B cell (primary cell): ENCODE data around the gene MED20. TPM values are rescaled to one million over a fixed set of nuclear protein-coding genes. Genes with fewer than 3 reads are reported as not detected.

Experiments
- ATAC-seq: fragments of 200-7000 bp; cut with Tn5 transposase; one replicate; pipeline ENCODE4 v1.10.0; 2021; ENCODE audit warnings: low read depth, mild to moderate bottlenecking, moderate number of reproducible peaks, moderate library complexity
- CTCF ChIA-PET: fragments of 350-600 bp; sonication (Branson Sonifier 250); formaldehyde crosslinking; loops from one replicate; lab custom pipeline; 2021; ENCODE audit warnings: antibody characterized with exemption, inconsistent platforms; lab: Charles Lee
- POLR2A ChIA-PET: fragments of 350-600 bp; sonication (Branson Sonifier 250); formaldehyde crosslinking; loops from one replicate; lab custom pipeline; 2021; ENCODE audit warnings: antibody characterized with exemption; lab: Charles Lee
- DNase-seq: peaks from one replicate; pipeline ENCODE4 v3.0.0; 2013
- H2AFZ ChIP-seq: 2 replicates; pipeline ENCODE4 v1.6.1; 2012; ENCODE audit warnings: mild to moderate bottlenecking, low read depth, low read length; ENCODE audit not compliant: insufficient read depth, poor library complexity, severe bottlenecking
- H3K27ac ChIP-seq, 2 donors: 1 replicate in 1 of 2; 2 replicates in 1 of 2; pipeline ENCODE4 v1.5.1; 2012 to 2013; ENCODE audit warnings: low read length in 2 of 2, mild to moderate bottlenecking in 2 of 2, moderate library complexity in 1 of 2
- H3K27me3 ChIP-seq, 4 experiments: fragments of 200-600 bp in 1 of 4; sonication (generic) in 1 of 4; replicated peaks in 1 of 4; 1 replicate in 2 of 4; 2 replicates in 2 of 4; pipeline versions ENCODE4 v1.6.1 to v1.7.0; 2013 to 2016; ENCODE audit warnings: low read length in 3 of 4, mild to moderate bottlenecking in 2 of 4, mixed read lengths in 1 of 4, moderate library complexity in 1 of 4; ENCODE audit not compliant: insufficient read depth in 4 of 4, control insufficient read depth in 3 of 4; ENCODE audit errors: control extremely low read depth in 1 of 4
- H3K36me3 ChIP-seq, 2 experiments: replicated peaks in 1 of 2; 1 replicate in 1 of 2; 2 replicates in 1 of 2; pipeline versions ENCODE4 v1.6.1 to v1.7.1; 2013; ENCODE audit warnings: low read length in 1 of 2; ENCODE audit not compliant: insufficient read depth in 2 of 2, control insufficient read depth in 1 of 2; ENCODE audit errors: control extremely low read depth in 1 of 2, extremely low read depth in 1 of 2
- H3K4me1 ChIP-seq, 2 donors: fragments of 200-600 bp in 1 of 2; sonication (generic) in 1 of 2; 1 replicate in 1 of 2; 2 replicates in 1 of 2; pipeline versions ENCODE4 v1.5.1 to v1.6.1; 2013 to 2017; ENCODE audit warnings: low read length in 2 of 2; ENCODE audit not compliant: control insufficient read depth in 2 of 2, insufficient read depth in 2 of 2
- H3K4me2 ChIP-seq: replicated peaks from 2 replicates; pipeline ENCODE3; 2012; ENCODE audit warnings: mild to moderate bottlenecking, low read depth, low read length; ENCODE audit not compliant: poor library complexity, severe bottlenecking
- H3K4me3 ChIP-seq, 5 experiments: fragments of 200-600 bp in 1 of 5; sonication (generic) in 1 of 5; 1 replicate in 3 of 5; 2 replicates in 2 of 5; pipeline versions ENCODE4 v1.5.1 to v1.7.0; 2011 to 2016; ENCODE audit warnings: low read length in 4 of 5, mild to moderate bottlenecking in 4 of 5, low read depth in 2 of 5, control low read depth in 1 of 5, moderate library complexity in 1 of 5; ENCODE audit not compliant: insufficient read depth in 1 of 5; ENCODE audit errors: control extremely low read depth in 1 of 5, extremely low read depth in 1 of 5
- H3K79me2 ChIP-seq: fragments of 200-600 bp; sonication (generic); one replicate; pipeline ENCODE4 v1.6.0; 2016; ENCODE audit warnings: low read length; ENCODE audit not compliant: control insufficient read depth, insufficient read depth
- H3K9ac ChIP-seq: fragments of 200-600 bp; sonication (generic); 2 replicates; pipeline ENCODE4 v1.6.1; 2017; ENCODE audit warnings: mild to moderate bottlenecking, low read length, moderate library complexity
- H3K9me3 ChIP-seq, 3 donors: one replicate each; pipeline versions ENCODE4 v1.6.1 to v1.7.1; 2013; ENCODE audit warnings: low read length in 2 of 3; ENCODE audit not compliant: control insufficient read depth in 2 of 3, insufficient read depth in 1 of 3; ENCODE audit errors: control extremely low read depth in 1 of 3
- H4K20me1 ChIP-seq: 2 replicates; pipeline ENCODE4 v1.6.0; 2012; ENCODE audit warnings: mild to moderate bottlenecking, low read length; ENCODE audit not compliant: insufficient read depth, control insufficient read depth, poor library complexity, severe bottlenecking
- H3K27ac Mint-ChIP-seq: one replicate; pipeline ENCODE4 v1.8.0; 2021; ENCODE audit warnings: mixed read lengths
- H3K27me3 Mint-ChIP-seq: one replicate; pipeline ENCODE4 v1.8.0; 2021; ENCODE audit warnings: mixed read lengths
- H3K4me1 Mint-ChIP-seq: one replicate; pipeline ENCODE4 v1.8.0; 2021; ENCODE audit warnings: mixed read lengths
- H3K4me3 Mint-ChIP-seq: one replicate; pipeline ENCODE4 v1.8.0; 2021; ENCODE audit warnings: mixed read lengths
- H3K9me3 Mint-ChIP-seq: one replicate; pipeline ENCODE4 v1.8.0; 2022; ENCODE audit warnings: mixed read lengths; ENCODE audit not compliant: insufficient read depth
- EZH2 ChIP-seq: IDR thresholded peaks from 2 replicates; pipeline ENCODE4 v1.6.1; 2012; ENCODE audit warnings: borderline replicate concordance, low read depth, mild to moderate bottlenecking, moderate library complexity, low read length; ENCODE audit not compliant: insufficient read depth, poor library complexity, severe bottlenecking
- WGBS: methylation state at CpG from one replicate; pipeline ENCODE4 v1.1.5; 2013; ENCODE audit warnings: missing lambda C conversion rate; ENCODE audit not compliant: insufficient coverage; 5-methylcytosine and 5-hydroxymethylcytosine counted together
- intact Hi-C: fragments of 100-400 bp; cut with micrococcal nuclease; formaldehyde crosslinking; loops from one replicate; pipeline ENCODE4 v1.10.0; 2022
- polyA plus RNA-seq: library from polyadenylated mRNA; depleted of rRNA; stranded (reverse); fragments of >200 nt; gene quantifications from 2 replicates; pipeline ENCODE4 v1.2.3, GENCODE V29; 2012
- total RNA-seq, 2 donors: library from RNA; stranded (reverse); fragments of 120-200 nt in 1 of 2; gene quantifications; 1 replicate in 1 of 2; 2 replicates in 1 of 2; pipeline versions ENCODE4 v1.2.3 to v1.2.4, GENCODE V29; 2013 to 2022
- TF ChIP-seq, protein P1 (sequence below): fragments of 200-600 bp; IDR thresholded peaks from one replicate; pipeline ENCODE4 v1.8.0; 2022; ENCODE audit warnings: antibody characterized with exemption, mild to moderate bottlenecking

Gene MED20
- total and polyA plus RNA-seq, 2 donors (not counting 1 experiment from before 2014, with no cell fraction given) = 4.6 to 18.2 TPM

GRCh38 chr6:41967312-41968287, 46.7 kb upstream of the MED20 start:
- H3K4me3 Mint-ChIP-seq = no peak overlapping the region
- peaks cover 35% of the 10 kb centered on the region for H3K4me1 Mint-ChIP-seq
- TF ChIP-seq, protein P1, sequence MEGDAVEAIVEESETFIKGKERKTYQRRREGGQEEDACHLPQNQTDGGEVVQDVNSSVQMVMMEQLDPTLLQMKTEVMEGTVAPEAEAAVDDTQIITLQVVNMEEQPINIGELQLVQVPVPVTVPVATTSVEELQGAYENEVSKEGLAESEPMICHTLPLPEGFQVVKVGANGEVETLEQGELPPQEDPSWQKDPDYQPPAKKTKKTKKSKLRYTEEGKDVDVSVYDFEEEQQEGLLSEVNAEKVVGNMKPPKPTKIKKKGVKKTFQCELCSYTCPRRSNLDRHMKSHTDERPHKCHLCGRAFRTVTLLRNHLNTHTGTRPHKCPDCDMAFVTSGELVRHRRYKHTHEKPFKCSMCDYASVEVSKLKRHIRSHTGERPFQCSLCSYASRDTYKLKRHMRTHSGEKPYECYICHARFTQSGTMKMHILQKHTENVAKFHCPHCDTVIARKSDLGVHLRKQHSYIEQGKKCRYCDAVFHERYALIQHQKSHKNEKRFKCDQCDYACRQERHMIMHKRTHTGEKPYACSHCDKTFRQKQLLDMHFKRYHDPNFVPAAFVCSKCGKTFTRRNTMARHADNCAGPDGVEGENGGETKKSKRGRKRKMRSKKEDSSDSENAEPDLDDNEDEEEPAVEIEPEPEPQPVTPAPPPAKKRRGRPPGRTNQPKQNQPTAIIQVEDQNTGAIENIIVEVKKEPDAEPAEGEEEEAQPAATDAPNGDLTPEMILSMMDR = no peak
- TF ChIP-seq EZH2 = no peak
- H3K36me3 ChIP-seq = peaks cover 0 to 27% of the 10 kb centered on the region in 2 experiments
- ChIA-PET POLR2A (no interaction called here), CTCF (interaction anchor here (0.6 to 1.0 kb wide), 3 partner anchors 30 to 451 kb away, joined by 3 read pairs; no protein-coding TSS in a partner anchor)
- intact Hi-C loops = no loop called here
- no peak overlapping the region for H3K4me3 ChIP-seq
- H3K9me3 Mint-ChIP-seq = no peaks in the 10 kb centered on the region
- H3K79me2 ChIP-seq = peaks cover 97% of the 10 kb centered on the region
- H3K27me3 Mint-ChIP-seq = no peaks in the 10 kb centered on the region
- H3K9ac ChIP-seq = no peak overlapping the region
- H3K27me3 ChIP-seq = no peaks in the 10 kb centered on the region
- no peak overlapping the region for H3K27ac ChIP-seq
- H3K27ac Mint-ChIP-seq = peak overlapping the region; percentile 34
- no peaks in the 10 kb centered on the region for H3K9me3 ChIP-seq
- ATAC-seq (no peak), DNase-seq (no peak)
- no peak overlapping the region for H2AFZ ChIP-seq
- peaks cover 96% of the 10 kb centered on the region for H4K20me1 ChIP-seq
- no peak overlapping the region for H3K4me2 ChIP-seq
- WGBS = 92% methylated on average over 7 of the region's 7 CpGs
- H3K4me1 ChIP-seq = peaks cover 5 to 6% of the 10 kb centered on the region in 2 donors

DNA sequence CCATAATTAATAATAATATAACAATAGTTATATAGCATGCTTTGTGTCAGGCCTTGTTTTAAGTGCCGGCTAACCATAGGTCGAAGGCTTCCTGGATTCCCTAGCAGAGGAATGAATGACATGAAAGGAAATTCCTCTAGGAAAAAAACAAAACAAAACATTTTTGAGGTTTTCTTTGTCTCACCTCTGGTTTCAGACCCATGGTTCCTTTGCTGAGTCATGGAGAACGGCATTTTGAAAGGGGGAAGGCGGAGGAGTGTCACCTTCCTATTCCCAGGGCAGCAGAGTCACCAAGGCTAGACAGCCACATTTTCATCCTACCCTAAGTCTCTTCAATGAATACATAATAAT, 46.0 kb upstream of the MED20 start:
- ATAC-seq = no peak
- no peaks in the 10 kb centered on the region for H3K27me3 ChIP-seq
- peaks cover 97% of the 10 kb centered on the region for H3K79me2 ChIP-seq
- no peak overlapping the region for H2AFZ ChIP-seq
- peaks cover 0 to 22% of the 10 kb centered on the region in 2 experiments for H3K36me3 ChIP-seq
- WGBS = no CpG with 5 or more reads among the region's 4 CpGs
- H3K4me3 ChIP-seq = no peak overlapping the region
- TF ChIP-seq EZH2 = no peak
- TF ChIP-seq, protein P1 = no peak
- no peak for DNase-seq
- H3K4me3 Mint-ChIP-seq = no peak overlapping the region
- H3K4me1 ChIP-seq = peaks cover 5 to 6% of the 10 kb centered on the region in 2 donors
- CTCF ChIA-PET = no interaction called here
- H3K9me3 ChIP-seq = no peaks in the 10 kb centered on the region
- no peak overlapping the region for H3K27ac ChIP-seq
- H3K9me3 Mint-ChIP-seq = no peaks in the 10 kb centered on the region
- H4K20me1 ChIP-seq = peaks cover 96% of the 10 kb centered on the region
- no peak overlapping the region for H3K4me2 ChIP-seq
- intact Hi-C loops = no loop called here
- H3K9ac ChIP-seq = no peak overlapping the region
- peaks cover 32% of the 10 kb centered on the region for H3K4me1 Mint-ChIP-seq
- no peaks in the 10 kb centered on the region for H3K27me3 Mint-ChIP-seq
- no peak overlapping the region for H3K27ac Mint-ChIP-seq
- POLR2A ChIA-PET = no interaction called here
